H1 (cell line): ENCODE data around the gene IL31. TPM values are rescaled to one million over a fixed set of nuclear protein-coding genes. Genes with fewer than 3 reads are reported as not detected.

Source experiments
- CTCF ChIA-PET: fragments of 300-600 bp; sonication (Branson Sonifier 250); formaldehyde crosslinking; loops from one replicate; lab custom pipeline; 2021; ENCODE audit not compliant: partially characterized antibody; lab: Charles Lee
- POLR2A ChIA-PET: fragments of 300-600 bp; sonication (Branson Sonifier 250); formaldehyde crosslinking; loops from one replicate; lab custom pipeline; 2021; ENCODE audit warnings: inconsistent platforms; ENCODE audit not compliant: partially characterized antibody; lab: Charles Lee
- DNase-seq, 2 experiments: peaks; one replicate each; pipeline versions ENCODE4 v3.0.0 to v3.0.0-alpha.2; 2010 to 2022; ENCODE audit warnings: low spot score in 2 of 2, low read depth in 1 of 2, mixed read lengths in 1 of 2
- FAIRE-seq: peaks from 2 replicates; lab custom pipeline; 2011; peaks lifted over from hg19 to GRCh38; lab: Jason Lieb, UNC
- H2AFZ ChIP-seq: 2 replicates; pipeline ENCODE4 v1.8.1; 2012; ENCODE audit warnings: low read length, inconsistent platforms
- H2AK5ac ChIP-seq: 2 replicates; pipeline ENCODE4 v1.6.1; 2013; ENCODE audit warnings: low read depth, low read length
- H2BK120ac ChIP-seq: replicated peaks from 2 replicates; pipeline ENCODE3; 2013; ENCODE audit warnings: low read depth, low read length, inconsistent platforms
- H2BK12ac ChIP-seq: 2 replicates; pipeline ENCODE4 v1.6.1; 2013; ENCODE audit warnings: low read depth, low read length
- H2BK15ac ChIP-seq: 2 replicates; pipeline ENCODE4 v1.6.1; 2013; ENCODE audit warnings: low read length
- H2BK20ac ChIP-seq: 2 replicates; pipeline ENCODE4 v1.6.1; 2013; ENCODE audit warnings: low read length
- H2BK5ac ChIP-seq: 2 replicates; pipeline ENCODE4 v1.6.1; 2013; ENCODE audit warnings: low read depth, low read length
- H3K14ac ChIP-seq: 2 replicates; pipeline ENCODE4 v1.6.1; 2013; ENCODE audit warnings: inconsistent platforms; ENCODE audit not compliant: insufficient read length
- H3K18ac ChIP-seq: 2 replicates; pipeline ENCODE4 v1.6.1; 2013; ENCODE audit warnings: low read length; ENCODE audit errors: extremely low read depth
- H3K23ac ChIP-seq: 2 replicates; pipeline ENCODE4 v1.6.1; 2013; ENCODE audit warnings: inconsistent platforms; ENCODE audit not compliant: insufficient read length
- H3K23me2 ChIP-seq: 2 replicates; pipeline ENCODE4 v1.6.1; 2013; ENCODE audit warnings: low read depth, low read length
- H3K27ac ChIP-seq: 2 replicates; pipeline ENCODE4 v1.6.1; 2011; ENCODE audit warnings: low read depth, low read length, inconsistent platforms
- H3K27me3 ChIP-seq, 4 experiments: replicated peaks in 1 of 4; 1 replicate in 1 of 4; 2 replicates in 3 of 4; pipeline versions ENCODE4 v1.6.1 to v1.8.1; 2011 to 2013; ENCODE audit warnings: low read length in 3 of 4, mild to moderate bottlenecking in 3 of 4, inconsistent platforms in 2 of 4, mixed read lengths in 2 of 4, moderate library complexity in 1 of 4; ENCODE audit not compliant: control insufficient read depth in 3 of 4, insufficient read depth in 3 of 4; ENCODE audit errors: extremely low read depth in 1 of 4
- H3K36me3 ChIP-seq, 4 experiments: 2 replicates each; pipeline versions ENCODE4 v1.6.1 to v1.8.1; 2011 to 2013; ENCODE audit warnings: mild to moderate bottlenecking in 4 of 4, low read length in 3 of 4, moderate library complexity in 2 of 4, control low read depth in 1 of 4, inconsistent platforms in 1 of 4; ENCODE audit not compliant: insufficient read depth in 4 of 4, control insufficient read depth in 2 of 4
- H3K4ac ChIP-seq: replicated peaks from 2 replicates; pipeline ENCODE3; 2013; ENCODE audit warnings: low read length, low read depth, mixed read lengths, inconsistent platforms; ENCODE audit not compliant: insufficient read length
- H3K4me1 ChIP-seq, 4 experiments: replicated peaks in 1 of 4; 1 replicate in 1 of 4; 2 replicates in 3 of 4; pipeline versions ENCODE4 v1.6.1 to v1.8.1; 2011 to 2013; ENCODE audit warnings: low read length in 3 of 4, inconsistent platforms in 2 of 4, mixed read lengths in 1 of 4; ENCODE audit not compliant: insufficient read depth in 4 of 4, control insufficient read depth in 3 of 4
- H3K4me2 ChIP-seq, 2 experiments: 2 replicates each; pipeline versions ENCODE4 v1.6.1 to v1.8.1; 2011 to 2013; ENCODE audit warnings: low read depth in 2 of 2, low read length in 2 of 2, control low read depth in 1 of 2, inconsistent platforms in 1 of 2, mild to moderate bottlenecking in 1 of 2; ENCODE audit not compliant: insufficient read depth in 1 of 2
- H3K4me3 ChIP-seq, 4 experiments: fragments of 200-600, 300-600 bp in 1 of 4; sonication (generic), shearing (Covaris generic), sonication (Bioruptor Twin) in 1 of 4; 2 replicates each; pipeline versions ENCODE4 v1.5.1 to v1.8.1; 2011 to 2016; ENCODE audit warnings: low read length in 4 of 4, low read depth in 3 of 4, control low read depth in 2 of 4, inconsistent platforms in 2 of 4, mild to moderate bottlenecking in 2 of 4, mixed read lengths in 1 of 4, moderate library complexity in 1 of 4; ENCODE audit not compliant: insufficient read depth in 2 of 4; ENCODE audit errors: extremely low read depth in 1 of 4
- H3K56ac ChIP-seq: replicated peaks from 2 replicates; pipeline ENCODE3; 2013; ENCODE audit warnings: low read depth, mild to moderate bottlenecking, mixed read lengths, low read length, inconsistent platforms; ENCODE audit not compliant: insufficient read length
- H3K79me1 ChIP-seq: 2 replicates; pipeline ENCODE4 v1.6.1; 2013; ENCODE audit warnings: low read depth, low read length, control low read depth
- H3K79me2 ChIP-seq, 2 experiments: 2 replicates each; pipeline versions ENCODE4 v1.6.1 to v1.8.1; 2012 to 2013; ENCODE audit warnings: low read length in 2 of 2, mild to moderate bottlenecking in 2 of 2, inconsistent platforms in 1 of 2; ENCODE audit not compliant: insufficient read depth in 2 of 2, control insufficient read depth in 1 of 2
- H3K9ac ChIP-seq, 4 experiments: replicated peaks in 1 of 4; 1 replicate in 1 of 4; 2 replicates in 3 of 4; pipeline versions ENCODE4 v1.6.1 to v1.8.1; 2011 to 2013; ENCODE audit warnings: low read depth in 3 of 4, low read length in 3 of 4, control low read depth in 2 of 4, mild to moderate bottlenecking in 2 of 4, moderate library complexity in 2 of 4, inconsistent platforms in 1 of 4; ENCODE audit errors: extremely low read depth in 1 of 4
- H3K9me3 ChIP-seq, 2 experiments: 2 replicates each; pipeline versions ENCODE4 v1.6.1 to v1.8.1; 2012 to 2013; ENCODE audit warnings: mild to moderate bottlenecking in 2 of 2, moderate library complexity in 2 of 2, control low read depth in 1 of 2, inconsistent platforms in 1 of 2, low read depth in 1 of 2, low read length in 1 of 2, mixed read lengths in 1 of 2; ENCODE audit not compliant: insufficient read depth in 2 of 2
- H4K20me1 ChIP-seq, 2 experiments: replicated peaks in 1 of 2; 2 replicates each; pipeline versions ENCODE3 to v1.8.1; 2011 to 2013; ENCODE audit warnings: inconsistent platforms in 2 of 2, low read length in 2 of 2, mild to moderate bottlenecking in 1 of 2; ENCODE audit not compliant: insufficient read depth in 2 of 2, control insufficient read depth in 1 of 2
- H4K5ac ChIP-seq: 2 replicates; pipeline ENCODE4 v1.6.1; 2013; ENCODE audit warnings: low read length, low read depth, mixed read lengths, inconsistent platforms; ENCODE audit not compliant: insufficient read length
- H4K8ac ChIP-seq: 2 replicates; pipeline ENCODE4 v1.8.0; 2013; ENCODE audit warnings: mild to moderate bottlenecking, moderate library complexity, low read length, inconsistent platforms; ENCODE audit not compliant: insufficient read depth; ENCODE audit errors: extremely low read depth
- H4K91ac ChIP-seq: replicated peaks from 2 replicates; pipeline ENCODE3; 2013; ENCODE audit warnings: low read length, mixed read lengths, inconsistent platforms; ENCODE audit not compliant: insufficient read length
- ASH2L ChIP-seq: fragments of 200-600, 300-600 bp; sonication (generic); IDR thresholded peaks from one replicate; pipeline ENCODE4 v1.7.1; 2017; ENCODE audit warnings: low read length
- BACH1 ChIP-seq: IDR thresholded peaks from 2 replicates; pipeline ENCODE4 v1.6.1; 2012; ENCODE audit warnings: low read length, improper control_type of control experiment
- BRCA1 ChIP-seq: IDR thresholded peaks from 2 replicates; pipeline ENCODE4 v1.6.1; 2012; ENCODE audit warnings: low read depth, low read length, improper control_type of control experiment
- HDAC6 ChIP-seq: IDR thresholded peaks from one replicate; pipeline ENCODE4 v1.7.1; 2012; ENCODE audit warnings: low read depth, mild to moderate bottlenecking, inconsistent platforms, low read length, moderate library complexity
- KDM4A ChIP-seq: IDR thresholded peaks from one replicate; pipeline ENCODE4 v1.7.1; 2012; ENCODE audit warnings: low read depth, mild to moderate bottlenecking, moderate library complexity, low read length, inconsistent platforms; ENCODE audit not compliant: severe bottlenecking
- POU5F1 ChIP-seq: IDR thresholded peaks from 2 replicates; pipeline ENCODE4 v1.6.1; 2011; ENCODE audit warnings: low read depth, mild to moderate bottlenecking, low read length, moderate library complexity
- RNF2 ChIP-seq: fragments of 200-900, 300-1000 bp; sonication (generic); IDR thresholded peaks from 2 replicates; pipeline ENCODE4 v1.7.1; 2016; ENCODE audit warnings: borderline replicate concordance, low read depth, mild to moderate bottlenecking, antibody characterized with exemption, low read length; ENCODE audit not compliant: poor library complexity, severe bottlenecking; ENCODE audit errors: missing control alignments
- SIN3A ChIP-seq, 2 experiments: IDR thresholded peaks in 1 of 2; conservative IDR thresholded peaks in 1 of 2; 2 replicates each; pipeline ENCODE4 v1.6.1; 2011 to 2012; ENCODE audit warnings: low read length in 2 of 2, improper control_type of control experiment in 1 of 2, low read depth in 1 of 2, mild to moderate bottlenecking in 1 of 2
- WGBS, 2 experiments: shearing (Covaris generic) in 1 of 2; methylation state at CpG; one replicate each; pipeline versions ENCODE4 v1.1.6 to v1.1.7; 2013 to 2015; ENCODE audit warnings: low lambda C conversion rate in 2 of 2, mixed read lengths in 2 of 2, inconsistent platforms in 1 of 2, low coverage in 1 of 2, missing lambda C conversion rate in 1 of 2; ENCODE audit not compliant: insufficient replicate concordance in 2 of 2, insufficient coverage in 1 of 2, insufficient read length in 1 of 2; ENCODE audit errors: extremely low coverage in 1 of 2, missing lambda C conversion rate in 1 of 2; 5-methylcytosine and 5-hydroxymethylcytosine counted together
- polyA plus RNA-seq, 7 experiments: library from polyadenylated mRNA; depleted of rRNA in 3 of 7; stranded (reverse) in 5 of 7; unstranded in 2 of 7; fragments of >200 nt in 5 of 7; fragments of 200-250 nt in 2 of 7; gene quantifications; 1 replicate in 5 of 7; 2 replicates in 1 of 7; 4 replicates in 1 of 7; pipeline versions ENCODE4 v1.2.1 to v1.2.3, GENCODE V29; 2011 to 2013; ENCODE audit warnings: missing spikeins in 2 of 7, mixed read lengths in 2 of 7
- total RNA-seq: library from RNA; stranded (reverse); fragmentation: NEBNext Ultra II Directional; extraction: Animal tissue kit (Norgen Biotek cat#: 25700); gene quantifications from 2 replicates; pipeline ENCODE4 v1.2.1, GENCODE V29; 2021
- TF ChIP-seq, protein P1 (sequence below): IDR thresholded peaks from 2 replicates; pipeline ENCODE4 v1.6.1; 2012; ENCODE audit warnings: inconsistent platforms
- TF ChIP-seq, protein P2 (sequence below): IDR thresholded peaks from 2 replicates; pipeline ENCODE4 v1.6.1; 2012; ENCODE audit warnings: low read length, inconsistent platforms
- TF ChIP-seq, protein P3 (sequence below): IDR thresholded peaks from 2 replicates; pipeline ENCODE4 v1.6.1; 2011; ENCODE audit warnings: low read depth, mild to moderate bottlenecking, low read length; ENCODE audit not compliant: insufficient read depth

The IL31 gene
- total and polyA plus RNA-seq, 2 of the 8 experiments (the other 6 are each of a cell fraction or from before 2014, with no cell fraction given) = not detected

DNA sequence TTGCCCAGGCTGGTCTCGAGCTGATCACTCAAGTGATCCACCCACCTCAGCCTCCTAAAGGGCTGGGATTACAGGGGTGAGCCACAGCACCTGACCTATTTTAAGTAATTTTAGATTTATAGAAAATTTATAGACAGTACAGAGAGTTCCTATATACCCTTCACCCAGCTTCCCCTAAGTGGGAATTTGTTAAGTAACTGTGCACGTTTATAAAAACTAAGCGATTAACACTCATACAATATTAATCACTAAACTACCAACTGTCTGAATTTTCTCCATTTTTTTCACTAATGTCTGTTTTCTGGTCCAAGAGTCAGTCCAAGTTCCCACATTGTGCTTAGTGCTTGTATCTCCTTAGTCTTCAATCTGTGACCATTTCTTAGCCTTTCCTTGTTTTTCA lies 5.5 kb downstream of the IL31 start:
- Histone ChIP-seq H2BK120ac (no peak overlapping the region), H4K8ac (no peak overlapping the region), H3K56ac (no peak overlapping the region), H3K27ac (no peak overlapping the region), H3K4me3 (no peak overlapping the region), H3K79me2 (no peaks in the 10 kb centered on the region), H2BK15ac (no peak overlapping the region), H4K5ac (no peak overlapping the region), H2BK12ac (no peak overlapping the region), H3K4ac (no peak overlapping the region), H4K20me1 (no peaks in the 10 kb centered on the region), H3K9ac (no peak overlapping the region), H3K14ac (no peak overlapping the region), H3K9me3 (no peaks in the 10 kb centered on the region), H2BK20ac (no peak overlapping the region), H3K79me1 (no peaks in the 10 kb centered on the region), H3K23ac (no peak overlapping the region), H3K27me3 (peaks cover 0 to 3% (median 0%) of the 10 kb centered on the region in 4 experiments; a peak in 1 of 7 replicates), H2AK5ac (no peak overlapping the region), H3K36me3 (no peaks in the 10 kb centered on the region), H3K4me2 (no peak overlapping the region), H3K18ac (no peak overlapping the region), H2AFZ (no peak overlapping the region), H3K23me2 (no peaks in the 10 kb centered on the region), H2BK5ac (no peak overlapping the region), H3K4me1 (no peaks in the 10 kb centered on the region; a peak in 1 of 7 replicates), H4K91ac (no peak overlapping the region)
- ChIA-PET POLR2A (no interaction called here), CTCF (interaction anchor here (1.1 to 2.5 kb wide), 3 partner anchors 22 to 36 kb away, joined by 3 to 7 read pairs (median 6); no protein-coding TSS in a partner anchor)
- WGBS, 2 experiments = 97 to 100% methylated on average over 1 to 3 of the region's 3 CpGs
- DNase-seq (no peak), FAIRE-seq (no peak)
- TF ChIP-seq, protein P1, sequence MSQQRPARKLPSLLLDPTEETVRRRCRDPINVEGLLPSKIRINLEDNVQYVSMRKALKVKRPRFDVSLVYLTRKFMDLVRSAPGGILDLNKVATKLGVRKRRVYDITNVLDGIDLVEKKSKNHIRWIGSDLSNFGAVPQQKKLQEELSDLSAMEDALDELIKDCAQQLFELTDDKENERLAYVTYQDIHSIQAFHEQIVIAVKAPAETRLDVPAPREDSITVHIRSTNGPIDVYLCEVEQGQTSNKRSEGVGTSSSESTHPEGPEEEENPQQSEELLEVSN = no peak
- TF ChIP-seq POU5F1 (no peak), BRCA1 (no peak), RNF2 (no peak), KDM4A (no peak), ASH2L (no peak), SIN3A (conservative IDR thresholded peaks at IDR 0.05 in 1 of 2, IDR thresholded peaks at IDR 0.05 in 1 of 2; ENCODE audit: low read depth in 1 of 2, low read length in 2 of 2) (no peak), HDAC6 (no peak), BACH1 (no peak)
- TF ChIP-seq, protein P2, sequence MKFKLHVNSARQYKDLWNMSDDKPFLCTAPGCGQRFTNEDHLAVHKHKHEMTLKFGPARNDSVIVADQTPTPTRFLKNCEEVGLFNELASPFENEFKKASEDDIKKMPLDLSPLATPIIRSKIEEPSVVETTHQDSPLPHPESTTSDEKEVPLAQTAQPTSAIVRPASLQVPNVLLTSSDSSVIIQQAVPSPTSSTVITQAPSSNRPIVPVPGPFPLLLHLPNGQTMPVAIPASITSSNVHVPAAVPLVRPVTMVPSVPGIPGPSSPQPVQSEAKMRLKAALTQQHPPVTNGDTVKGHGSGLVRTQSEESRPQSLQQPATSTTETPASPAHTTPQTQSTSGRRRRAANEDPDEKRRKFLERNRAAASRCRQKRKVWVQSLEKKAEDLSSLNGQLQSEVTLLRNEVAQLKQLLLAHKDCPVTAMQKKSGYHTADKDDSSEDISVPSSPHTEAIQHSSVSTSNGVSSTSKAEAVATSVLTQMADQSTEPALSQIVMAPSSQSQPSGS = no peak
- TF ChIP-seq, protein P3, sequence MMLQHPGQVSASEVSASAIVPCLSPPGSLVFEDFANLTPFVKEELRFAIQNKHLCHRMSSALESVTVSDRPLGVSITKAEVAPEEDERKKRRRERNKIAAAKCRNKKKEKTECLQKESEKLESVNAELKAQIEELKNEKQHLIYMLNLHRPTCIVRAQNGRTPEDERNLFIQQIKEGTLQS = no peak
